ENCODE data around the gene HNRNPU. TPM values are rescaled to one million over a fixed set of nuclear protein-coding genes. Genes with fewer than 3 reads are reported as not detected.

Gene HNRNPU
- polyA plus RNA-seq, 2 donors: 94.5 to 127 TPM

DNA sequence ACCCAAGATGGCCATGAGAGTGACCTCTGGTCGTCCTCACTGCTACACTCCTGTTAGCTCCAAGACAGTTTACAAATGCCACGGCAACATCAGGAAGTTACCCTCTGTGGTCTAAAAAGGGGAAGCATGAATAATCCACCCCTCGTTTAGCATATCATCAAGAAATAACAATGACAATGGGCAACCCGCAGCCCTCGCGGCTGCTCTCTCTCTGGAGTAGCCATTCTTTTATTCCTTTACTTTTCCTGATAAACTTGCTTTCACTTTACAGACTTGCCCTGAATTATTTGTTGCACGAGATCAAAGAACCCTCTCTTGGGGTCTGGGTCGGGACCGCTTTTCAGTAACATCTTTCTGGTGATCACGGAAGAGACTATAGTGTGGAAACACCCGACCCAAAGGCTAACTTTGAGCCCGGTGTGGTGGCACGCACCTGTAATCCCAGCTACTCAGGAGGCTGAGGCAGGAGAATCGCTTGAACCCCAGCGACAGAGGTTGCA is 48.7 kb downstream of the HNRNPU start:
- H3K27ac ChIP-seq (ENCODE audit: low read depth in 2 of 2, low read length in 1 of 2): no peak overlapping the region
- WGBS, 2 donors: 49 to 50% methylated on average over 15 of the region's 15 CpGs

GRCh38 chr1:244813327-244813726 is 51.0 kb downstream of the HNRNPU start:
- H3K27ac ChIP-seq (ENCODE audit: low read depth in 2 of 2, low read length in 1 of 2): no peak overlapping the region
- 84 to 89% methylated on average over 6 of the region's 6 CpGs for WGBS, 2 donors

More for the DNA sequence above, 48.7 kb downstream of the HNRNPU start:
- H3K36me3 ChIP-seq (ENCODE audit: control insufficient read depth in 2 of 2, insufficient read depth in 2 of 2, low read length in 1 of 2): no peaks in the 10 kb centered on the region
- H3K4me3 ChIP-seq (ENCODE audit: low read depth in 1 of 2, low read length in 2 of 2): no peak overlapping the region
- no peaks in the 10 kb centered on the region for H3K9me3 ChIP-seq (ENCODE audit: control insufficient read depth in 2 of 2, insufficient read depth in 1 of 2, low read depth in 1 of 2, low read length in 1 of 2)
- H3K4me1 ChIP-seq (ENCODE audit: control insufficient read depth in 2 of 2, insufficient read depth in 2 of 2, low read length in 1 of 2): no peaks in the 10 kb centered on the region
- H3K27me3 ChIP-seq (ENCODE audit: control insufficient read depth in 1 of 2, insufficient read depth in 2 of 2, low read length in 2 of 2): no peaks in the 10 kb centered on the region

DNA sequence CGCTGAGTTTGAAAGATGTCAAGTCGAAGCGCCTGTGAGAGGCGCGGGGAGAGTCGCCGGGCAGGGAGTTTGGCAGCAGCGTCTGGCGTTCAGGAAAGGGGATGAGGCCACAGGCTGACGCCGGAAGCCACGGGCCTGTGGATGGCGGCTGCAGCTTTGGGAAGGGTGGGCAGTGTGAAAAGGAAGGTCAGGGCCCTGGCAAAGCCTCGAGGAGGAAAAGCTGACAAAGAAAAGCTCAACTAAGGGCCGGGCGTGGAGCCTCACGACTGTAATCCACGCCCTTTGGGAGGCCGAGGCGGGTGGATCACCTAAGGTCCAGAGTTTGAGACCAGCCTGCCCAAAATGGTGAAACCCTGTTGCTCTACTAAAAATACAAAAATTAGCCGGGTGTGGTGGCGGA is 54.1 kb downstream of the HNRNPU start:
- Histone ChIP-seq H3K9me3 (ENCODE audit: control insufficient read depth in 2 of 2, insufficient read depth in 1 of 2, low read depth in 1 of 2, low read length in 1 of 2) (no peaks in the 10 kb centered on the region), H3K36me3 (ENCODE audit: control insufficient read depth in 2 of 2, insufficient read depth in 2 of 2, low read length in 1 of 2) (no peaks in the 10 kb centered on the region), H3K27me3 (ENCODE audit: control insufficient read depth in 1 of 2, insufficient read depth in 2 of 2, low read length in 2 of 2) (no peaks in the 10 kb centered on the region), H3K4me1 (ENCODE audit: control insufficient read depth in 2 of 2, insufficient read depth in 2 of 2, low read length in 1 of 2) (no peaks in the 10 kb centered on the region), H3K4me3 (ENCODE audit: low read depth in 1 of 2, low read length in 2 of 2) (no peak overlapping the region), H3K27ac (ENCODE audit: low read depth in 2 of 2, low read length in 1 of 2) (no peak overlapping the region)
- WGBS, 2 donors: 87 to 88% methylated on average over 22 of the region's 22 CpGs

More at GRCh38 chr1:244813327-244813726, 51.0 kb downstream of the HNRNPU start:
- Histone ChIP-seq H3K4me1 (ENCODE audit: control insufficient read depth in 2 of 2, insufficient read depth in 2 of 2, low read length in 1 of 2) (no peaks in the 10 kb centered on the region), H3K27me3 (ENCODE audit: control insufficient read depth in 1 of 2, insufficient read depth in 2 of 2, low read length in 2 of 2) (no peaks in the 10 kb centered on the region), H3K9me3 (ENCODE audit: control insufficient read depth in 2 of 2, insufficient read depth in 1 of 2, low read depth in 1 of 2, low read length in 1 of 2) (no peaks in the 10 kb centered on the region), H3K36me3 (ENCODE audit: control insufficient read depth in 2 of 2, insufficient read depth in 2 of 2, low read length in 1 of 2) (no peaks in the 10 kb centered on the region), H3K4me3 (ENCODE audit: low read depth in 1 of 2, low read length in 2 of 2) (no peak overlapping the region)

GRCh38 chr1:244807138-244807537 is 57.2 kb downstream of the HNRNPU start:
- Histone ChIP-seq H3K9me3 (ENCODE audit: control insufficient read depth in 2 of 2, insufficient read depth in 1 of 2, low read depth in 1 of 2, low read length in 1 of 2) (no peaks in the 10 kb centered on the region), H3K4me1 (ENCODE audit: control insufficient read depth in 2 of 2, insufficient read depth in 2 of 2, low read length in 1 of 2) (no peaks in the 10 kb centered on the region), H3K27ac (ENCODE audit: low read depth in 2 of 2, low read length in 1 of 2) (no peak overlapping the region), H3K4me3 (ENCODE audit: low read depth in 1 of 2, low read length in 2 of 2) (no peak overlapping the region), H3K36me3 (ENCODE audit: control insufficient read depth in 2 of 2, insufficient read depth in 2 of 2, low read length in 1 of 2) (no peaks in the 10 kb centered on the region), H3K27me3 (ENCODE audit: control insufficient read depth in 1 of 2, insufficient read depth in 2 of 2, low read length in 2 of 2) (no peaks in the 10 kb centered on the region)

DNA sequence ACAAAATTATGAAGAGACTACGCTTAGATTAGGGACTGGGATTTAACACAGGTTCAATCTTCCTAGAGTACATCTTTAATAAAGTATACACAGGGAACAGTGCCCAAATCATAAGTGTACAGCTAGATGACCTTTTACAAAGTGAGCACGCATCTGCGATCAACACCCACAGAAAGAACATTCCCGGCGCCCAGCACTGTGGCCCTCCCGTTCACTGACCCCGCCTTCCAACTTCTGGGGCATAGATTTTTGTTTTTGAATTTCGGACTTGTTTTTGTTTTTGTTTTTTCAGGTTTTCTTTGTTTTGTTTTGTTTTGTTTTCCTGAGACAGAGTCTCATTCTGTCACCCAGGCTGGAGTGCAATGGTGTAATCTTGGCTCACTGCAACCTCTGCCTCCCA is 59.5 kb downstream of the HNRNPU start:
- Histone ChIP-seq H3K36me3 (ENCODE audit: control insufficient read depth in 2 of 2, insufficient read depth in 2 of 2, low read length in 1 of 2) (no peaks in the 10 kb centered on the region), H3K27me3 (ENCODE audit: control insufficient read depth in 1 of 2, insufficient read depth in 2 of 2, low read length in 2 of 2) (no peaks in the 10 kb centered on the region), H3K9me3 (ENCODE audit: control insufficient read depth in 2 of 2, insufficient read depth in 1 of 2, low read depth in 1 of 2, low read length in 1 of 2) (no peaks in the 10 kb centered on the region), H3K4me1 (ENCODE audit: control insufficient read depth in 2 of 2, insufficient read depth in 2 of 2, low read length in 1 of 2) (no peaks in the 10 kb centered on the region), H3K4me3 (ENCODE audit: low read depth in 1 of 2, low read length in 2 of 2) (no peak overlapping the region), H3K27ac (ENCODE audit: low read depth in 2 of 2, low read length in 1 of 2) (no peak overlapping the region)
- 94% methylated on average over 8 of the region's 8 CpGs for WGBS, 2 donors

GRCh38 chr1:244802556-244803239 is 61.6 kb downstream of the HNRNPU start:
- WGBS, 2 donors: 82 to 87% methylated on average over 16 of the region's 16 CpGs
- no peaks in the 10 kb centered on the region for H3K27me3 ChIP-seq (ENCODE audit: control insufficient read depth in 1 of 2, insufficient read depth in 2 of 2, low read length in 2 of 2)
- no peaks in the 10 kb centered on the region for H3K4me1 ChIP-seq (ENCODE audit: control insufficient read depth in 2 of 2, insufficient read depth in 2 of 2, low read length in 1 of 2)
- H3K9me3 ChIP-seq (ENCODE audit: control insufficient read depth in 2 of 2, insufficient read depth in 1 of 2, low read depth in 1 of 2, low read length in 1 of 2): no peaks in the 10 kb centered on the region
- H3K4me3 ChIP-seq (ENCODE audit: low read depth in 1 of 2, low read length in 2 of 2): no peak overlapping the region
- H3K36me3 ChIP-seq (ENCODE audit: control insufficient read depth in 2 of 2, insufficient read depth in 2 of 2, low read length in 1 of 2): no peaks in the 10 kb centered on the region
- H3K27ac ChIP-seq (ENCODE audit: low read depth in 2 of 2, low read length in 1 of 2): no peak overlapping the region

DNA sequence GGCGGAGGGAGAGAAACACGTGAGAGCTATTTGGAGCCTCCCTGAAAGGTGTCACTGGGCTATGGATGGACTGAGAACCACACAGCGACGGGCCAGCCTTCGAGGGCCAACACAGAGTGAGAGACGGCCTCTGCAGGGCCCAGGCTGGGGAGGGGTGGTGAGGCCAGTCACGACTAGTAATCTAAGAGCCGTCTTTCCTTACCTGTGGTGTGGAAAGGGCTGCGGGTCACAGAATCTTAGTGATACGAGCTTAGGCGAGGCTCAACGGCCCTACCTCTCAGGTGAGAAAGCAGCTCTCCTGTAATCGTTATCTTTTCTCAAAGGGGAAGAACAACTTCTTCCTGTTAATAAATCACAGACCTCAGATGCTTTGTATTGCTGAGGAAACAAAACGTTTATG is 62.3 kb downstream of the HNRNPU start:
- Histone ChIP-seq H3K4me1 (ENCODE audit: control insufficient read depth in 2 of 2, insufficient read depth in 2 of 2, low read length in 1 of 2) (no peaks in the 10 kb centered on the region), H3K4me3 (ENCODE audit: low read depth in 1 of 2, low read length in 2 of 2) (no peak overlapping the region), H3K36me3 (ENCODE audit: control insufficient read depth in 2 of 2, insufficient read depth in 2 of 2, low read length in 1 of 2) (no peaks in the 10 kb centered on the region), H3K27me3 (ENCODE audit: control insufficient read depth in 1 of 2, insufficient read depth in 2 of 2, low read length in 2 of 2) (no peaks in the 10 kb centered on the region), H3K9me3 (ENCODE audit: control insufficient read depth in 2 of 2, insufficient read depth in 1 of 2, low read depth in 1 of 2, low read length in 1 of 2) (no peaks in the 10 kb centered on the region), H3K27ac (ENCODE audit: low read depth in 2 of 2, low read length in 1 of 2) (no peak overlapping the region)
- WGBS, 2 donors: 46 to 59% methylated on average over 14 of the region's 14 CpGs

- WGBS, 2 donors: 40 to 49% methylated on average over 14 of the region's 14 CpGs
- Histone ChIP-seq H3K27me3 (ENCODE audit: control insufficient read depth in 1 of 2, insufficient read depth in 2 of 2, low read length in 2 of 2) (no peaks in the 10 kb centered on the region), H3K4me3 (ENCODE audit: low read depth in 1 of 2, low read length in 2 of 2) (no peak overlapping the region), H3K4me1 (ENCODE audit: control insufficient read depth in 2 of 2, insufficient read depth in 2 of 2, low read length in 1 of 2) (no peaks in the 10 kb centered on the region), H3K9me3 (ENCODE audit: control insufficient read depth in 2 of 2, insufficient read depth in 1 of 2, low read depth in 1 of 2, low read length in 1 of 2) (no peaks in the 10 kb centered on the region), H3K27ac (ENCODE audit: low read depth in 2 of 2, low read length in 1 of 2) (no peak overlapping the region), H3K36me3 (ENCODE audit: control insufficient read depth in 2 of 2, insufficient read depth in 2 of 2, low read length in 1 of 2) (no peaks in the 10 kb centered on the region)
Observed at GRCh38 chr1:244801246-244801645, 63.1 kb downstream of the HNRNPU start.

GRCh38 chr1:244800821-244801220 is 63.5 kb downstream of the HNRNPU start:
- Histone ChIP-seq H3K27ac (ENCODE audit: low read depth in 2 of 2, low read length in 1 of 2) (no peak overlapping the region), H3K9me3 (ENCODE audit: control insufficient read depth in 2 of 2, insufficient read depth in 1 of 2, low read depth in 1 of 2, low read length in 1 of 2) (no peaks in the 10 kb centered on the region), H3K36me3 (ENCODE audit: control insufficient read depth in 2 of 2, insufficient read depth in 2 of 2, low read length in 1 of 2) (no peaks in the 10 kb centered on the region), H3K4me1 (ENCODE audit: control insufficient read depth in 2 of 2, insufficient read depth in 2 of 2, low read length in 1 of 2) (no peaks in the 10 kb centered on the region), H3K4me3 (ENCODE audit: low read depth in 1 of 2, low read length in 2 of 2) (no peak overlapping the region), H3K27me3 (ENCODE audit: control insufficient read depth in 1 of 2, insufficient read depth in 2 of 2, low read length in 2 of 2) (no peaks in the 10 kb centered on the region)
- 81 to 85% methylated on average over 9 of the region's 9 CpGs for WGBS, 2 donors

Measured in esophagus (tissue), 2 donors.